Stimulated activated CD4-positive, alpha-beta T cell treated with anti-CD3 and anti-CD28 coated beads, Interleukin-12 subunit alpha, Interleukin-12 subunit beta, amount 100 ng/mL, for 24 hours (primary cell): ENCODE data around the gene ANKRD40.
"Not testable (repeated sequence)": the region's sequence is repeated elsewhere in the genome, so short reads cannot be mapped to it uniquely, and the experiment has no call there.

Source experiments
- DNase-seq, 2 experiments: peaks; one replicate each; pipeline ENCODE4 v3.0.0-alpha.2; 2020; ENCODE audit warnings: low read depth in 2 of 2

The ANKRD40 gene

GRCh38 chr17:50712641-50713040 is 4.9 kb upstream of the ANKRD40 start:
- DNase-seq, result no peak

- DNase-seq, result no peak
Observed at GRCh38 chr17:50710650-50711049, 2.9 kb upstream of the ANKRD40 start.

GRCh38 chr17:50710025-50710424 is 2.3 kb upstream of the ANKRD40 start:
- no peak for DNase-seq

DNA sequence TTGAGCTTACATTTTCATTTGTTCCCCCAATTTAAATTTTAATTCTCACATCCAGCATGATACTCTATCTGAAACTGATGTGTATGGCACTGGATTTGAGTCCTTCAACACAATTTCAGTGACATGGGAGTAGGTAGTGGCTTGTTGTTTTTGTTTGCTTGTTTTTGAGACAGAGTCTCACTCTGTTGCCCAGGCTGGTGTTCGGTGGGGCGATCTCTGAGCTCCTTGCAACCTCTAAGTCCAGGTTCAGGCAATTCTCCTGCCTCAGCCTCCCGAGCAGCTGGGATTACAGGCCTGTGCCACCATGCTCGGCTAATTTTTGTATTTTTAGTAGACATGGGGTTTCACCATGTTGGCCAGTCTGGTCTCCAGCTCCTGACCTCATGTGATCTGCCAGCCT is 1.3 kb upstream of the ANKRD40 start:
- DNase-seq, result not testable (repeated sequence)

- no peak for DNase-seq
Observed at GRCh38 chr17:50708050-50709000, 611 bp upstream of the ANKRD40 start.

DNA sequence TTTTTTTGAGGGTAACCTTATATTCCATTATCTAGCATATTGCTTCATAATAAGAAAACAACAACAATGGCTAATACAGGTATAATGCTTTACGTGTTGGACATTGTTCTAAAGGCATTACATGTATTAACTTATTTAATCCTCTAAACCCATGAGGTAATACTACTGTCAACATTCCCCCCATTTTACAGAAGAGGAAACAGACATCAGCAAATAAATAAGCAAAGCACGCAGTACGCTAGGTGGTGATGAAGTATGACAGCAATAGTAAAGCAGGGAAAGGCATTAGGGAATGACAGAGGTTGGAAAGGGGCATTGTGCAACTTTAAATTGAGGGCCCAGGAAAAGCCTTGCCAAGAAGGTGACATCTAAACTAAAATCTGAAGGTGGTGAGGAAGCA is 4.6 kb downstream of the ANKRD40 start:
- DNase-seq, result no peak

DNA sequence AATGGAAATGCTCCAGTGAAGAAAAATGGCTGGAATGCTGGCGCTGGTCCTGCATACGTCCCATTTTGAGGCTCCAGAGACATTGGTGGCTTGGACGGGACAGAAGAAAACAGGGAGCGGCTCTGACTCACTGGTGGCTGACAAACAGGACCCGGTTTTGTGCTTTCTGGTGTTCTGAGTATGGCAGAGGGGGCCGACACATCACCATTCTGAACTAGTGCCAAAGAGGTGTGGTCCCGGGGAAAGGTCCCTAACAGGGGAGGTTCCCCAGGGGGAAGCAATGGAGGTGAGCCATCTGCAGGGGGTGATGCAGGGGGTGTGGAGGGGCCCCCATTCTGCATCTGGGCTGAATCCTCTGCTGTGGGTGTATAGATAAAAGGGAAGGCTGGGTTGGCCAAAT is 8.3 kb downstream of the ANKRD40 start:
- DNase-seq, result no peak

GRCh38 chr17:50697663-50698272 is 9.9 kb downstream of the ANKRD40 start:
- no peak for DNase-seq

GRCh38 chr17:50697062-50697461 is 10.7 kb downstream of the ANKRD40 start:
- no peak for DNase-seq

- no peak for DNase-seq
Observed at GRCh38 chr17:50696365-50696879, 11.3 kb downstream of the ANKRD40 start.

- no peak for DNase-seq
Observed at GRCh38 chr17:50693036-50693682, 14.6 kb downstream of the ANKRD40 start.

- no peak for DNase-seq
Observed at GRCh38 chr17:50692448-50693035, 15.2 kb downstream of the ANKRD40 start.

GRCh38 chr17:50691550-50692447 is 15.9 kb downstream of the ANKRD40 start:
- DNase-seq, result no peak

DNA sequence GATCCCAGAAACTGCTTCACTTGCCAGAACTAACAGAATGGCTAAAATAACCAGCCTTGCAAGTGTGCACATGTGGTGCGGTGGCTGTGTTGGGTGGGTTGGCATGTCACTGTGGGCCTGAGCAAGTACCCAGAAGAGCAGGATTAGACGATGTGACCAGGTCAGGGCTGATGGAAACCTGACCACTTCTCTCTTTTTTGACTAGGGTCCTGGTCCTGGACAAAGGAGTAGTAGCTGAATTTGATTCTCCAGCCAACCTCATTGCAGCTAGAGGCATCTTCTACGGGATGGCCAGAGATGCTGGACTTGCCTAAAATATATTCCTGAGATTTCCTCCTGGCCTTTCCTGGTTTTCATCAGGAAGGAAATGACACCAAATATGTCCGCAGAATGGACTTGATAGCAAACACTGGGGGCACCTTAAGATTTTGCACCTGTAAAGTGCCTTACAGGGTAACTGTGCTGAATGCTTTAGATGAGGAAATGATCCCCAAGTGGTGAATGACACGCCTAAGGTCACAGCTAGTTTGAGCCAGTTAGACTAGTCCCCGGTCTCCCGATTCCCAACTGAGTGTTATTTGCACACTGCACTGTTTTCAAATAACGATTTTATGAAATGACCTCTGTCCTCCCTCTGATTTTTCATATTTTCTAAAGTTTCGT is 16.7 kb downstream of the ANKRD40 start:
- no peak for DNase-seq

- no peak for DNase-seq
Observed at GRCh38 chr17:50689956-50690886, 17.5 kb downstream of the ANKRD40 start.

- DNase-seq, result no peak
Observed at GRCh38 chr17:50689251-50689650, 18.5 kb downstream of the ANKRD40 start.

DNA sequence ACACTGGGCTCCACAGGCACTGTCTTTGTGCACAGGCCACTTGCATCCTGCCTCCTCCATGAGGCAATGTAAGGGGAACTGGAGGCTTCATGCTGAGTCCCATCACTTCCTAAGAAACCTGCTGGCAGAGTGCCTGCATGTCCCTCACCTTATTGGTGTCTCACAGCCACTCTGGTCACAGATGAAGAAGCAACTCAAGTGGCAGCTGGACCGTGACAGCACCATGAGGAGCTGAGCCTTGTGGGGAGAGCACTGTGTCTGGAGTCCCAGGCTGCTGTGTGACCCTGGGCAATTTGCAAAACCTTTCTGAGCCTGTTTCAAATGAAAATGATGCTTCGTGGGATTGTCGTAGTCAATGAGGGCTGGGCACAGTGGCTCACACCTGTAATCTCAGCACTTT is 19.5 kb downstream of the ANKRD40 start:
- DNase-seq, result no peak

DNA sequence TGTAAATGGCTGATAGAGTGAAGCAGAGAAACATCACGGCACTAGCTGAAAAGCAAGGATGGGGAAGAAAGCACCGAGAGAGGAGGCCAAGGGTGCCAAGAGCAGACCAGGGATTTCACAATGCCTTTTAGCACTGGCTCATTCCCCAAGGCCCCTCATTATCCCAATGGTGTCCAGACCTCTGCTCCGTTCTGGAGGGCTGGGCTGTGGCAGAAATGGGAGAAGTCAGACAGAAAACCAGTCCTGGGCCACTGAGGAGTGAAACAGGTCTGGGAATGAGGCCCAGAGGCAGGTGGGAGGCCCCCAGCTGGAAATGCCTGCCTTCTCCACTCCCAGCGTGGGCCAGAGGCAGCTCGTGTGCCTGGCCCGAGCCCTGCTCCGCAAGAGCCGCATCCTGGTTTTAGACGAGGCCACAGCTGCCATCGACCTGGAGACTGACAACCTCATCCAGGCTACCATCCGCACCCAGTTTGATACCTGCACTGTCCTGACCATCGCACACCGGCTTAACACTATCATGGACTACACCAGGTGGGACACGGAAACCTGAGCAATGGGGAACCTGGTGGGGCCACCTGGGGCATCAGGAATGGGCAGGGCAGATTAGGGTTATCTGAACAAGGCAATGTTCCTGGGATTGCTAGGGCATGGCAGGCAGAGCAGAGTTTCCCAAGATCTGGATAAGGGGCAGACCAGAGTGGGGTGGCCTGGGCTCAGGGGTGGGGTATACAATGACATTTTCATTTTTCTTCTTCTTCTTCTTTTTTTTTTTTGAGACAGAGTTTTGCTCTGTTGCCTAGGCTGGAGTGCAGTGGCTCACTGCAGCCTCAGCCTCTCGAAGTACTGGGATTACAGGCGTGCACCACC is 20.3 kb downstream of the ANKRD40 start:
- DNase-seq, result no peak
